DMS153 treated with DMSO at 0.1 percent for 48 hours (cell line): ENCODE measurements around the gene SPRED2.
A peak's percentile ranks its signal among the peaks of the same experiment; 100 is the strongest.
"Not testable (repeated sequence)": the region's sequence is repeated elsewhere in the genome, so short reads cannot be mapped to it uniquely, and the experiment has no call there.

Experiments
- DNase-seq: peaks from one replicate; lab custom pipeline; 2025; ENCODE audit not compliant: unreplicated experiment; lab: John Stamatoyannopoulos, UW

SPRED2 gene

DNA sequence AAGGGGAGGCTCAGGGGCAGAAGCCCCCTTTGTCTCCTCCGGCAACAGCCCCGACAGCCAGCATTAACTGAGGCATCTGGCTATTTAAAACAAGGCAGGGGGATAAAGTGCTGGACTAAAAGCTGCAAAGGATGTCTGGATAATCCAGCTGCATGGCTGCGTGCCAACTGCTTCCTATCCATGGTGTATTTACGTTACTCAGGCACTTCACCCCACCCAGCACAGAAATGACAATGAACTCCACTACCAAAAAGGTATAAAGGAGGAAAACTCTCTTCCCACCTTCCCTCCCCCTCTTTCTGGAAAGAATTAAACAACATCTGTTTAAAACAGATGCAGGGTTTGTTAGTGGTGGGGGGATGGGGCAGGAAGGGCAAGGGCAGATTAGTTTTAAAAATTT lies 82.5 kb downstream of the SPRED2 start:
- DNase-seq: peak; percentile 71

- DNase-seq: no peak
Measured at GRCh38 chr2:65347913-65348312, 84.5 kb downstream of the SPRED2 start.

GRCh38 chr2:65345631-65346030 lies 86.8 kb downstream of the SPRED2 start:
- no peak for DNase-seq

GRCh38 chr2:65344689-65345088 lies 87.7 kb downstream of the SPRED2 start:
- no peak for DNase-seq

DNA sequence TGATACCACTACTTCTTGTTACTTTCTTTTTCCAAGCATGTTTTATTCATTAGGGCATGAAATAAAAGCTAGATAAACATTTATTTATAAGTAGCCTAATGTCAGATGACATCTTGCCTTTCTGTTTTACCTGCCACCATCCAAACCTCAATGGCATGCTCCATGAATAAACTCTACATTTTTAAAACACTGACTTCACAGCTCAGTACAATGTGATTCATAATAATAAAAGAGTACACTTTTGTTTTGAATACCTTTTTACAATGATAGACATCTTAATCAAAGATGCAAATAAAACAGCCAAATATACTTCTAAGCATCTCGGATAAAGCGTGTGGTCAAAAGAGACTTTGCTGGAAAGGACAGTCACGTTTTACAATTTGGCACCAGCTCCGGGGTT lies 88.2 kb downstream of the SPRED2 start:
- no peak for DNase-seq

DNA sequence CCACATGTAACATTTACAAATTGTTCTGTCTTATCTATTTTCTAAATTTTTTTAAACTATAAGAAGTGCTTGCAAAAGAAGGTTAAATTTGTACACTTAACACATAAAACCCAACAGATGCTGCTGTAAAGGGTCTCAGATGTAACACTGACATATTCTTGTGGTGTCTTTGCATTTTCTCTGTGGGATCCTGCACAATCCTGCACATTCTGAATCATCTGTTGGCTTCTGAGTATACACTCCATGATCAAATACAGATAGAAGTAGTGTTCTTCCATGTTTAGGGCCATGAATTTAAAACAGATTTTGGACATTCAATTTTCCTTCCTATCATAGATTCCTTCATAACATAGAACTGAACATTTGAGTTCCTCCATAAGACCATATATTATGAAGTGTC lies 89.0 kb downstream of the SPRED2 start:
- no peak for DNase-seq

GRCh38 chr2:65340898-65341681 lies 91.3 kb downstream of the SPRED2 start:
- DNase-seq: no peak

DNA sequence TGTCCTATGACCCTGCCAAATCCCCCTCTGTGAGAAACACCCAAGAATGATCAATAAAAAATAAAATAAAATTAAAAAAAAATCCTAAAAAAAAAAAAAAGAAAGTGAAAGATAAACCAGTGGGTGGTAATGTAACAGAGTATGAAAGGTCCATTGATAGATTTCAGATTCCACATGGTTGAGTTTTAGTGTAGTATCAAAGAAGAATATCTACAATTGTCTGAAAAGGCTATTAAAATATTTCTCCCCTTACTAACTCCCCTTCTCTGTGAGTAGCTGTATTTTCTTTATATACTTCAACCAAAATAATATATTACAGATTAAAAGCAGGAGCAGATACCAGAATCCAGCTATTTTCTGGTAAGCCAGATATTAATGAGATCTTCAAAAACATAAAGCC lies 92.8 kb downstream of the SPRED2 start:
- no peak for DNase-seq

- DNase-seq: not testable (repeated sequence)
Measured at GRCh38 chr2:65338830-65339495, 93.4 kb downstream of the SPRED2 start.

DNA sequence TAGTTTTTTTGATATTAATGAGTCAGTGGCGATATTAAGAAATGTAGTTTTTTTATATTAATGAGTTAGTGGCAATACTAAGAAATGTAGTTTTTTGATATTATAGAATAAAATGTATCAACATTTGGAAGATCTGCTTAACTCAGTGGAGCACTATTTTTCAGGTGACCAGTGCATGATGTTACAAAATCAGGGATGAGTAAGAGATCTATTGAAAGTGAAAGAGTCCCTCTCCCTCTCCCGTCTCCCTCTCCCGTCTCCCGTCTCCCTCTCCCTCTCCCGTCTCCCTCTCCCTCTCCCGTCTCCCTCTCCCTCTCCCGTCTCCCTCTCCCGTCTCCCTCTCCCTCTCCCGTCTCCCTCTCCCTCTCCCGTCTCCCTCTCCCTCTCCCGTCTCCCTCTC lies 94.5 kb downstream of the SPRED2 start:
- DNase-seq: not testable (repeated sequence)

GRCh38 chr2:65334714-65335113 lies 97.7 kb downstream of the SPRED2 start:
- DNase-seq: no peak

DNA sequence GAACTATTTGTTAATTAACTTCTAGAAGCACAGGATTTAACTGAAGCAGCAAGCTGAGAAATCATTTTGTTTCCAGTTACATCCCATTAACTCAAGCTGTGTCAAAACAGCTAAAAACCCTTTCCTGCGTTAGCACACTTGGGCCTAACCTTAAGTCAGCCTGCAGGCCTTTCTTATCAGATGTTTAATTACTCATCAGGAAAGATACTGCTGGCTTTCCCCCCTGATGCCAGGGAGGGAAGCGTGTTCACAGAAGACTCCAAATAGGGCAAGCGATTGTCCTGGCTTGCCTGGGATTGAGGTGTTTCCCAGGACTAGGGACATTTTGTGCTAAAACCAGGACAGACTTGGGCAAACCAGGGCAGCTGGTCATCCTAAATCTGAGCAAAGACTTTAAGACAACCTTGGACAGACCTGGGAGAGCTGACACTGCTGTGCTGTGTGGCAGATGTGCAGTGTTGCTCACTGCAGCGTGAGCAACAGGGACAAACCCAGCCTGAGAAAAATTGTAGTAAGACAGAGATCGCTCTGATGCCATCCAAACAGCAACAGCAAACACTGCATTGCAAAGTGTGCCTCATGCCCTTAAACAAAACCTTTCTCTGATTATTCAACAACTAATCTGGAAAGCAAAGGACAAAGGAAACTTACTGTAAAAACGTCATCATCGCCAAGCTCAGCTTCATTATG lies 100.9 kb downstream of the SPRED2 start:
- no peak for DNase-seq

GRCh38 chr2:65329525-65329924 lies 102.9 kb downstream of the SPRED2 start:
- DNase-seq: peak; percentile 74

GRCh38 chr2:65326276-65326675 lies 106.1 kb downstream of the SPRED2 start:
- peak; percentile 37 for DNase-seq

DNA sequence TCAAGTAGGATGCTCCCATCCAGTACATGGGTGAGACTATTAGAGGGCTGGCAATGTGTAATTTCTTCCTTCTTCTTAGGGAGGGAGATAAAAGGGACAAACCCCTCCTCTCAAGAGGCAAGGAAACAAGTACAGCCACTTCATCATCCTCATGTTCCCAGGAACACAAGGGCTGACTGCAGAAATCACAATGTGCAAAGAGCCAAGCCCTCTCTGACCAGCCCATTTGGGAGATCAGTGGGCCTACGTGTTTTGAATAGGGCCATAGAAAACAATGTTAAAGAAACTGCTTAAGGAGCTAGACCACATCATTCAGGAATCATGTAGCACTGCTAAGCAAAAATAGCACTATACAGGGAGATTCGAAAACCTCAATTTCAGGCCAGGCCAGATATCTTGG lies 107.3 kb downstream of the SPRED2 start:
- no peak for DNase-seq

- no peak for DNase-seq
Measured at GRCh38 chr2:65320946-65321345, 111.5 kb downstream of the SPRED2 start.

GRCh38 chr2:65320042-65320725 lies 112.2 kb downstream of the SPRED2 start:
- DNase-seq: no peak

DNA sequence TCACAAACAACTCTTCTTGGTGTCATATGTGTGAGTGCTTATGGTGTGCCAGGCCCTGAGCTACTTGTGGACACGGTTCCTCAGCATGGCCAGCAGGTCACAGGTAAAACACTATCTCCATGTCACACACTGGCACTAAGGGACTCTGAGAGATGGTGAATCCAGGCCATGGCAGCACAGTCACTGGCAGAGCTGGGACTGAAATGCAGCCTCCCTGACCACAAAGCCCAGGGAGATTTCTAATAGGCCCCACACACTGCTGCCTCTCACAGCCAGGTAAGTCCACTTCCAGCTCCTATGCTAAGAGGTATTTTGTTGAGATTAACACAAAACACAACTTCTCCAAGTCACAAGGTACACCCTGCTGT lies 112.7 kb downstream of the SPRED2 start:
- no peak for DNase-seq

DNA sequence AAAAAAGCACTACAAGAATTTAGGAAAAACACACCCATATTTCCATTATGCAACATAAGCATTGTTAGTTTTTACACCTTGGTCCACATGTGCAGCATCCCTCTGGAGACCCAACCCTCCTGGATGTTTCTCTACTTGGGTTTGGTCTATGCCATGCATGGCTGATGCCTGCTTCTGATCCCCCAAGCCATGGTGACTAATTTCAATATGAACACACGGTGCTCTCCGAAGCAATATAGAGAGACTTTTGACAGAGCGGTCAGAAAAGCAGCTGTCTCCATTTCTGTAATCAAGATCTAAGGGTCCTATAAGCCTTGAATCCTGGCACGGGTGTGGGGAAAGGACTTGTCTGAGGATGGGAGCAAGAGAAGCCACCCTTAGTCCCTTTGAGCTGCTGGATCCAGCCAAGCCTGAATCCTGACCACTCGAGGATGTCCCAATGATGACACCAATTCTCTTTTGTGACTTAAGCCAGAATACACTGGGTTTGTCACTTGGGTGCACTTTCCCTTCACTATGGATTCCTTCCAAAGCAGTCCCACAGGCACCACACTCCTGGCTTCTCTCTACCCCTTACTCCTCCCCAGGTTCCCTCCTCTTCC lies 113.2 kb downstream of the SPRED2 start:
- no peak for DNase-seq

- no peak for DNase-seq
Measured at GRCh38 chr2:65317841-65318240, 114.6 kb downstream of the SPRED2 start.

GRCh38 chr2:65317351-65317750 lies 115.0 kb downstream of the SPRED2 start:
- DNase-seq: not testable (repeated sequence)
